ENCODE results near the gene EYS. TPM values are rescaled to one million over a fixed set of nuclear protein-coding genes. Genes with fewer than 3 reads are reported as not detected.

The EYS gene
- total and polyA plus RNA-seq, 7 donors, result 0.07 to 0.46 TPM; not detected in 5

DNA sequence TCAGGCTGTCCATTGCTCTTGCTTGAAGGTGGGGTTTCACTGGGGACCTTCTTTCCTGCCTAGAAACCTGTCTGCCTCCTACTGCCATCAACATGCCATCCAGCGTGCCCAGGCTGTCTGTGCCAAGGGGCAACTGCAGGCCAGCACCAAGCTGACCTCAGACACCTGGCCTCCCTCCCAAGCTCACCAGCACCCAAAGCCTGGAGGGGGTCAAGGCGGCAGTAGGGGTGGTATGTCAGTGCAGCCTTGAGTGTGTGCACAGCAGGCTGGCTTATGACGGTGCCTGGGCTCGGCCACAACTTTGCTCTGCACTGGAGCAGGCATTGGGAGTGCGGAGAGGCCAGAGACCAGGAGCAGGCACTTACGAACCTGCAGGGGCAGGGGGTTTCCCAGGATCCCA, 149.0 kb downstream of the EYS start:
- Histone ChIP-seq H3K4me3 (no peak overlapping the region), H3K9me3 (no peaks in the 10 kb centered on the region), H3K36me3 (no peaks in the 10 kb centered on the region), H3K27ac (no peak overlapping the region), H3K27me3 (no peaks in the 10 kb centered on the region), H3K4me1 (no peaks in the 10 kb centered on the region)
- WGBS, 2 donors, result 90 to 91% methylated on average over 6 of the region's 6 CpGs
- DNase-seq, result no peak
- TF ChIP-seq, protein P1, sequence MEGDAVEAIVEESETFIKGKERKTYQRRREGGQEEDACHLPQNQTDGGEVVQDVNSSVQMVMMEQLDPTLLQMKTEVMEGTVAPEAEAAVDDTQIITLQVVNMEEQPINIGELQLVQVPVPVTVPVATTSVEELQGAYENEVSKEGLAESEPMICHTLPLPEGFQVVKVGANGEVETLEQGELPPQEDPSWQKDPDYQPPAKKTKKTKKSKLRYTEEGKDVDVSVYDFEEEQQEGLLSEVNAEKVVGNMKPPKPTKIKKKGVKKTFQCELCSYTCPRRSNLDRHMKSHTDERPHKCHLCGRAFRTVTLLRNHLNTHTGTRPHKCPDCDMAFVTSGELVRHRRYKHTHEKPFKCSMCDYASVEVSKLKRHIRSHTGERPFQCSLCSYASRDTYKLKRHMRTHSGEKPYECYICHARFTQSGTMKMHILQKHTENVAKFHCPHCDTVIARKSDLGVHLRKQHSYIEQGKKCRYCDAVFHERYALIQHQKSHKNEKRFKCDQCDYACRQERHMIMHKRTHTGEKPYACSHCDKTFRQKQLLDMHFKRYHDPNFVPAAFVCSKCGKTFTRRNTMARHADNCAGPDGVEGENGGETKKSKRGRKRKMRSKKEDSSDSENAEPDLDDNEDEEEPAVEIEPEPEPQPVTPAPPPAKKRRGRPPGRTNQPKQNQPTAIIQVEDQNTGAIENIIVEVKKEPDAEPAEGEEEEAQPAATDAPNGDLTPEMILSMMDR (IDR thresholded peaks at IDR 0.05), result no peak
- no peak for TF ChIP-seq POLR2A (IDR thresholded peaks at IDR 0.05)
- TF ChIP-seq EP300 (IDR thresholded peaks at IDR 0.05), result no peak
- TF ChIP-seq POLR2AphosphoS5 (IDR thresholded peaks at IDR 0.05), result no peak
- intact Hi-C loops (cut with DNase I), result no loop called here

DNA sequence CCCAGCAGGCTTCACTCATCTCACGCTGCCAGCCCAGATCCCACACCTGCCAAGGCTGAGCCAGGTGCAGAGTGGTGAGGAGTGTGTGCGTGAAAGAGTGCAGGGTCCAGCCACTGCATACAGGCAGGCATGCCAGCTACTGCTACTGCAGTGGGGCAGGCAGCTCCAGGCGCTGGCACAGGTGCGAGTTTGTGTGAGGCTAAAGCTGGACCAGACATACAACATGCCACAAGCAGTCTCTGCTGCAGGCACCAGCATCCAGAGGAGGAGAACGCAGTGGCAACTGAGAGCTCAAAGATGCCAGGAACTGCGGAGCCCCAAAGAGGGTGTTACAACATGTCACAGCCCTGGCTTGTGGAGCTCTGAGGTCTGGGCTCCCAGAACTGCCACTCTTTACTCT, 149.8 kb downstream of the EYS start:
- Histone ChIP-seq H3K27ac (no peak overlapping the region), H3K4me1 (no peaks in the 10 kb centered on the region), H3K36me3 (no peaks in the 10 kb centered on the region), H3K27me3 (no peaks in the 10 kb centered on the region), H3K4me3 (no peak overlapping the region), H3K9me3 (no peaks in the 10 kb centered on the region)
- DNase-seq, result no peak
- intact Hi-C loops (cut with DNase I), result no loop called here
- WGBS, 2 donors, result 43 to 85% methylated on average over 6 of the region's 6 CpGs
- TF ChIP-seq EP300 (IDR thresholded peaks at IDR 0.05) (no peak), POLR2AphosphoS5 (IDR thresholded peaks at IDR 0.05) (no peak), POLR2A (IDR thresholded peaks at IDR 0.05) (no peak)
- TF ChIP-seq, protein P1 (IDR thresholded peaks at IDR 0.05), result no peak

DNA sequence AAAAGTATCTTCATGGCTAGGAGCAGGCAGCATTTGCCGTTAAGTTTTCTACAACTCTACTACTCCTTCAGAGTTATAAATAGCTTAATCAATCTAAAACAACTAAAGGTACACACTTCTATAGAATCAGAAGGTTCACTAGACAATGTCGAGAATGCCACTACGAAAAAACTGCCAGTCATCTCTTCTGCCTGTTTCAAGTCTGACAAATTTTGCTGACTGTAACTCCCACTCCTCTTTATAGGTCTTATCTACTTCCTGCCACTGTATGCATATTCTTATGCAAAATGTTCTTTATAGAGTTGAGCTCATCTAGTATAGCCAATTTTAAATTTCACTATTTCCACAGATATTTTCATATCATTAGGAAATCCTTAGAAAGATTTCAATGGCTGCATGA, 160.1 kb downstream of the EYS start:
- no peak for DNase-seq
- Histone ChIP-seq H3K27me3 (no peaks in the 10 kb centered on the region), H3K27ac (no peak overlapping the region), H3K4me3 (no peak overlapping the region), H3K4me1 (no peaks in the 10 kb centered on the region), H3K9me3 (no peaks in the 10 kb centered on the region), H3K36me3 (no peaks in the 10 kb centered on the region)
- 56 to 83% methylated on average over 3 of the region's 3 CpGs for WGBS, 2 donors
- TF ChIP-seq POLR2A (IDR thresholded peaks at IDR 0.05) (no peak), POLR2AphosphoS5 (IDR thresholded peaks at IDR 0.05) (no peak), EP300 (IDR thresholded peaks at IDR 0.05) (no peak)
- TF ChIP-seq, protein P1 (IDR thresholded peaks at IDR 0.05), result no peak
- intact Hi-C loops (cut with DNase I), result no loop called here

DNA sequence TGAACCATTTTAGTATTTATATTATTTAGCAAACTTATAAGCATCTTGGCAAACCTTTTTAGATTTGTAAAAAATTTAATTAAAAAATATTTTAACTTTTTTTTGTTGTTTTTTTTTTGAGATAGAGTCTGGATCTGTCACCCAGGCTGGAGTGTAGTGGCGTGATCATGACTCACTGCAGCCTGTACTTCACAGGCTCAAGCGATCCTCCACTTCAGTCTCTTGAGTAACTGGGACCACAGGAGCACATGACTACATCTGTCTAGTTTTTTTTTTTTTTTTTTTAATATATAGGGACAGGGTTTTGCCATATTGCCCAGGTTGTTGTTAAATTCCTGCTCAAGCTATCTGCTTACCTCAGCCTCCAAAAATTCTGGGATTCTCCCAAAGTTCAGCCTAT, 161.1 kb downstream of the EYS start:
- DNase-seq, result no peak
- 89% methylated on average over 2 of the region's 2 CpGs for WGBS, 2 donors
- Histone ChIP-seq H3K4me1 (no peaks in the 10 kb centered on the region), H3K27ac (no peak overlapping the region), H3K4me3 (no peak overlapping the region), H3K36me3 (no peaks in the 10 kb centered on the region), H3K9me3 (no peaks in the 10 kb centered on the region), H3K27me3 (no peaks in the 10 kb centered on the region)
- intact Hi-C loops (cut with DNase I), result no loop called here
- no peak for TF ChIP-seq POLR2AphosphoS5 (IDR thresholded peaks at IDR 0.05)

DNA sequence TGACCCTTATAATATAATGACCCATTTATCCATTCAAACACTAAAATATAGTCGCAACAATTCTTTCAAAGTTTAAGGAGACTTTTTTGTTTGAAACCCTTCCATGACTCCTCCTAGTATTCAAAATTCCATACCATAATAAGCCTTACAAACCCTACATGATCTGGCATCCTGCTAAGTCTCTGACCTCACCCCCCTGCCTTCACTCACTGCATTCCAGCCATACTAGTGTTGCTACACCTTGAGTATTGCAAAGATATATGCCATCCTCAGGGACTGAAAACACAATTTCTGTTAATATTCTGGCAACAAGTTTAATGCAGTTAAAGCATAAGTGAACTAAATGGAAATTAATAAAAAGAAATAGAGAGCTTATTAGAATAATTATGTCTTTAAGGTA, 168.4 kb downstream of the EYS start:
- 88 to 95% methylated on average over 1 of the region's 1 CpG for WGBS, 2 donors
- TF ChIP-seq, protein P1 (IDR thresholded peaks at IDR 0.05), result no peak
- TF ChIP-seq POLR2A (IDR thresholded peaks at IDR 0.05), result no peak

More for the DNA sequence above, 168.4 kb downstream of the EYS start:
- no peaks in the 10 kb centered on the region for H3K4me1 ChIP-seq
- intact Hi-C loops (cut with DNase I), result no loop called here
- H3K27me3 ChIP-seq, result no peaks in the 10 kb centered on the region
- DNase-seq, result no peak
- H3K27ac ChIP-seq, result no peak overlapping the region
- no peaks in the 10 kb centered on the region for H3K36me3 ChIP-seq
- no peak overlapping the region for H3K4me3 ChIP-seq
- H3K9me3 ChIP-seq, result no peaks in the 10 kb centered on the region
